Measurements from ENCODE around the gene IQSEC1. TPM values are rescaled to one million over a fixed set of nuclear protein-coding genes. Genes with fewer than 3 reads are reported as not detected.
A peak's percentile ranks its signal among the peaks of the same experiment; 100 is the strongest.
"Not testable (repeated sequence)": the region's sequence is repeated elsewhere in the genome, so short reads cannot be mapped to it uniquely, and the experiment has no call there.

Gene IQSEC1
- total RNA-seq, 1 experiment from 2014 or later, result 5.7 TPM

DNA sequence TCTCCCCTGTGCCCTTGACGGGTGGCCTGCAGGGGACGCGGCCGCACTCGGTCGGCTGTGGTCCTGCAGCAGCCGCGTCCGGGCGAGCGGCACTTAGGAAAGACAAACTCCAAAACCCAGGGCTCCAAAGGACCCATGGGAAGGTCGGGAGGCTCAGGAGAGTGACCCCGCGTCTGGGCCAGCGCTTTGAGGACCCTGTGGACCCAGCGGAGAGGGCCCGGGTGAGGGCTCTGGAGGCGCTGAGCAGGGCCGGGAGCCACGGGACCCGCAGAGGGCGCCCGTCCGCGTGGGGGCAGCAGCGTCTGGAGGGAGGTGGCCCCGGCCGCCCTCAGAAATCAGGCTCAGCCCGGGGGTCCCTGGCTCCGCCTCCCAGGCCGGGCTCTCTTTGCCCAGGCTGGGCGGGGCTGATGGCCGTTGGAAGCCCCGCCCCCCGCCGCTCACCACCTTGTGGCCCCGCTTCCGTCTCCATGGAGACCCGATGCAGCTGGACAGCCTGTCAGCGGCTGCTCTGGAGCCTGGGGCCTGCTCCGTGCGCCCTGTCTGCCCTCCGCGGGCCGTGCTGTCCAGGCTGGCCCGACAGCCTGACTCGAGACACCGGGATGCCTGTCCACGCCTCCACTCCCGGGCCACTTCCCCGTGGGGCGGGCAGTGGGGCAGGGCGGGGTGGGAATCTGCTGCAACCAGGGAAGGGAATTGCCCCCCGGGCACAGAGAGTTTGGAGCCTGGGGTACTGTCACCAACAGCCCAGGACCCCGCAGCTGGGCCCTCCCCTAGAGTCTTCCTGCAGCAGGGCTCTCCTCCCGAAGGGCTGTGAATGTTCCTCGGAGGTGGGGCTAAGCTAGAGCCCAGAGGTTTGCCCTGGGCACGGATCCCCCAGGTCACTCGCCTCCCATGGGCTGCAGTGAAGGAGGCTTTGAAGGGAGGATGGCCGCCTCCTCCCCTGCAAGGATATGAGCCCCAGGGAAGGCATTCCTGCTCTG is 197.1 kb downstream of the IQSEC1 start:
- no peak for DNase-seq (ENCODE audit: low spot score)

DNA sequence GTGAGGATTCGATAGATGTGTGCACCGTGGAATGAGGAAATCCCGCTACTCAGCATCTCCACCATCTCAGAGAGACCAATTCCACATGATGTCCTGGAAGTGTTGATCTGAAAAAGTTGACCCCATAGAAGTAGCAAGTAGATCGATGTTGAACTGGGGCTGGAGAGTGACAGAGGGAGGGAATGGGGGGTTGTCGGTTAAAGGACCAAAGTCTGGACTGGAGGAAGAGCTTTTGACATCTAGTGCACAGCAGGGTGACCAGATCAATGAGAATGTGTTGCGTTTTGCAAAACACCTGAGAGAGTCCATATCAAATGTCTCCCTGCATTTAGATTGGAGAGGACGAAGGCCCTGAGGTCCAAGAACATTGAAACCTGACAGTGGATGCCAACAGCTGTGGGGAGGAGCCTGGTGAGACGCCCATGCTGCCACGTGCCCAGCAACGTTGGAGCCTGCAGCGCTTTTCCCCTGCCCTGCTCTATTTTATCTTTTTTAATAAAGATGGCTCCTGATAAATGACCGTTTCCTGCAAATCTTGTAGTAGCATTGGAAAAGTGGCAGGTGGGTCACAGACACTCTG is 201.7 kb downstream of the IQSEC1 start:
- no peak for DNase-seq (ENCODE audit: low spot score)

DNA sequence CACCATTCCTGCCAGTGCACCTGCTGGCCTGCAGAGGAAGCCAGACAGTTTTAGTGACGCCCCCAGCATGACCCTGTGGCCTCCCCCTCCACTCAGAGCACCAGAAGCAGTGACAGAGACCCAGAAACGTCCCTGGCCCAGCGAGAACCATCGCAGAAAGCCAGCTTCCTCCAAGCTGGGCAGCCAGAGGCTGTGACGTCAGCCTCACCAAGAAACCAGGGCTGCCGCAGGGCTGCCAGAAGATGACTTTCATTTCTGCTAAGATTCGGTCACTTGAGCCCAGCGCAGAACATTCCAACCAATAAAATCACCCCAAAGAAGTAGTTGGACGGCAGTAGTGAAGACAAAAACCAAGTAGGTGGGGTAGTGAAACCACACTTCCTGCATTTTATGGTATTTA is 202.3 kb downstream of the IQSEC1 start:
- no peak for DNase-seq (ENCODE audit: low spot score)

DNA sequence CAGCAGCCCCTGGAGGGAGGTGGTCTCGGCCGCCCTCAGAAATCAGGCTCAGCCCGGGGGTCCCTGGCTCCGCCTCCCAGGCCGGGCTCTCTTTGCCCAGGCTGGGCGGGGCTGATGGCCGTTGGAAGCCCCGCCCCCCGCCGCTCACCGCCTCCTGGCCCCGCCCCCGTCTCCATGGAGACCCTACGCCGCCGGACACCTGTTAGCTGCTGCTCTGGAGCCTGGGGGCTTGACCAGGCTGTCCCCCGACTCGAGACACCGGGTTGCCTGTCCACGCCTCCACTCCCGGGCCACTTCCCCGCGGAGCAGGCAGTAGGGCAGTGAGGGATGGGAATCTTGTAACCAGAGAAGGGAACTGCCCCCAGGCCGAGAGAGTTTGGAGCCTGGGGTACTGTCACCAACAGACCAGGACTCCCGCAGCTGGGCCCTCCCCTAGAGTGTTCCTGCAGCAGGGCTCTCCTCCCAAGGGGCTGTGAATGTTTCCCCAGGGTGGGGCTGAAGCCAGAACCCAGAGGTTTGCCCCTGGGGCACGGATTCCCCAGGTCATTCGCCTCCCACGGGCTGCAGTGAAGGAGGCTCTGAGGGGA is 204.1 kb downstream of the IQSEC1 start:
- DNase-seq (ENCODE audit: low spot score), result no peak

DNA sequence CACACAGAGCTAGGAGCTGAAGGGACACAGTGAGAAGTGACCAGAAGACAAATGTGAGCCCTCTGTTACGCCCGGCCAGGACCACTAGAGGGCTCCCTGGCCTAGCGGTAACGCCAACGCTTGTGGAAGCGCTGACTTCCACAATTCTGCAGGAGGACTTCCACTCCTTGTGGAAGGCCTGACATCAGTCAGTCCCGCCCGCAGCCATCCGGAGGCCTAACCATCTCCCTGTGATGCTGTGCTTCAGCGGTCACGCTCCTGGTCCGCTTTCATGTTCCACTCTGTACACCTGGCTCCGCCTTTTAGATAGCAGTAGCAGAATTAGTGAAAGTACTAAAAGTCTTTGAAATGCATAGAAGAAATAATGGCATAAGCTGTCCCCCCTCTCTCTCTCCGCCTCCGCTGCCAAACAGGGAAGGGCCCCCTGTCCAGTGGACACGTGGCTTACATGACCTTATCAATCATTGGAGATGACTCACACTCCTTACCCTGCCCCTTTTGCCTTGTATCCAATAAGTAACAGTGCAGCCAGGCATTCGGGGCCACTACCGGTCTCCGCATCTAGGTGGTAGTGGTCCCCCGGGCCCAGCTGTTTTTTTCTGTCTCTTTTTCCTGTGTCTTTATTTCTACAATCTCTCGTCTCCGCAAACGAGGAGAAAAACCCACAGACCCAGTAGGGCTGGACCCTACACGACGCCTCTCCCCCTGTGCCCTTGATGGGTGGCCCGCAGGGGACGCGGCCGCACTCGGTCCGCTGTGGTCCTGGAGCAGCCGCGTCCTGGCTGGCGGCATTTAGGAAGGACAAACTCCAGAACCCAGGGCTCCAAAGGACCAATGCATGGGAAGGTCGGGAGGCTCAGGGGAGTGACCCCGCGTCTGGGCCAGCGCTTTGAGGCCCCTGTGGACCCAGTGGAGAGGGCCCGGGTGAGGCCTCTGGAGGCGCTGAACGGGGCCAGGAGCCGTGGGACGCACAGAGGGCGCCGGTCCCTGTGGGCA is 204.9 kb downstream of the IQSEC1 start:
- peak; percentile 79 for DNase-seq (ENCODE audit: low spot score)

DNA sequence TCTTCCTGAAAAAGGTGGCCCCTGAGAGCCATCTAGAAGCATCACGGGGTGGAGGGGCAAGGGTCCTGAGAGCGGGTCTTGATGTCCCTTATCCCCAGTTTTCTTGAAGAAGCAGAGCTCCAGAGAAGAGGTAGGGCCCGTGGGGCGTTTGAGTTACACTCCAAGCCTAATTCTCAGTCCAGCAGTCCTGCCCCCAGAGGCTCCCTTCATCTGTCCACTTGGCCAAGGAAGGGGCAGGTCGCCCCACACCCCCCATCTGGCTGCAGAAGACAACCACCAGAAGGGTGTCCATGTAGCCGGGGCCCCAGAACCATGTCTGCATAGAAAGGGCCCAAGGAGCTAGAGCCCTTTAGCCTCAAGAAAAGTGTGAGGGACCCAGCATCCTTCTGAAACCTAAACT is 206.4 kb downstream of the IQSEC1 start:
- DNase-seq (ENCODE audit: low spot score), result no peak

DNA sequence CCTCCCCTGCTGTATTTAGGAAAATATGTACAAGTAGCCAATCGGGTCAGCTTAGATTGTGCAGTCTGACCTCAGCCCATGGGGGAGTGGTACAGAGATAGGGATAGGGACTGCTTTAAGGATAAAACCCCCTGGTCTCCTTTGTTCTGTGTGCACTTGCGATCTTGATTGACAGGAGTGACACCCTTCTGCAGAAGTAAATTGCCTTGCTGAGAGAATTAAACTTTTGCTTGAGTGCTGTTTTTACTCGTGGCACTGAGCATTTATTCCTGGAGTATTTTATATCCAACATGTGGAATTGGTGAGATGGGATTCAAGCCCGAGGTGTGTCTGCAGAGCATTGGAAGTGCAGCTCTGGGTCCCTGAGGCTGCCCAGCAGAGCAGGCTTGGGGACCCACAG is 208.0 kb downstream of the IQSEC1 start:
- no peak for DNase-seq (ENCODE audit: low spot score)

DNA sequence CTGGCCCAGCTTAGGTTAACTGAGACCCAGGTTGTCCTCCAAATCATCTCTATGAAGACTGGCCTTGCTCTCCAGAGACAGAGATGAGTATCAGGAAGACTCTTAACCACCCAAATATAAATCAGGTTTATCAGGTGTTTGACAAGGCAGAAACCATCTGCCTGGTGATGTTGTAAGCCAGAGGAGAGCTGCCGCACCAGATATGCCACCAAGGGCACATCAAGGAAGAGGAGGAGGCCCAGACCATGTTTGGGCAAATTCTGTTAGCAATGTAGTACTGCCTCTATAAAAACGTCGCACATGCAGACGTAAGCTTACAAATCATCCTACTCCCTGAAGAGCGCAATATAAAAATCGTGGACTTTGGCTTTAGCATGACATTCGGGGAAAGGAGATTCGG is 210.8 kb downstream of the IQSEC1 start:
- no peak for DNase-seq (ENCODE audit: low spot score)

DNA sequence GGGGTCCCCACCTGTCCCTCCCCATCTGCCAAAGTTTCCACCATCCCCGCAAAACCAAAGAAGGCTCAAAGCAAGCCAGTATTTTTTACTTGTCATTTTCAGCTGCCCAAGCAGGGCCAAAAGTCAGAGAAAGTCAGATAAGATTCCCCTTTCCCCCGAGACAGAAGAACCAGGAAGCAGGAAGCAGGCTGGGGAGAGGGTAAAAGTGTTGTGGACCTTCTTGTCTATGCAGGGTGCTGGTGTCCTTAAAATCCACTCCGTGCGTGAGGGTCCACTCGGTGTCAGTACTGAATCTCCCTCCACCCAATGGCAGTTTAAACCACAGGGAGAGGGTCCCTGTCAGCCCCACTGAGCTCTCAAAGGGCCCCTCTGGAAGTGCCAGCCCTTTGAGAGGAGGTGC is 211.6 kb downstream of the IQSEC1 start:
- DNase-seq (ENCODE audit: low spot score), result no peak

DNA sequence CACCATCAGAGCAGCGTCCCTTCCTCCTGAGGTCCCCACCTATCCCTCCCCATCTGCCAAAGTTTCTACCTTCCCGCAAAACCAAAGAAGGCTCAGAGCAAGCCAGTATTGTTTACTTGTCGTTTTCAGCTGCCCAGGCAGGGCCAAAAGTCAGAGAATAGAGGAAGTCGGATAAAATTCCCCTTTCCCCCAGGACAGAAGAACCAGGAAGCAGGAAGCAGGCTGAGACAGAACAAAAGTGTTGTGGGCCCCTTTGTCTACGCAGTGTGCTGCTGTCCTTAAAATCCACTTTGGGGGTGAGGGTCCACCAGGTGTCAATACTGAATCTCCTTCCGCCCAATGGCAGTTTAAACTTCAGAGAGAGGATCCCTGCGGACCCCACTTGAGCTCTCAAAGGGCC is 213.4 kb downstream of the IQSEC1 start:
- DNase-seq (ENCODE audit: low spot score), result no peak

DNA sequence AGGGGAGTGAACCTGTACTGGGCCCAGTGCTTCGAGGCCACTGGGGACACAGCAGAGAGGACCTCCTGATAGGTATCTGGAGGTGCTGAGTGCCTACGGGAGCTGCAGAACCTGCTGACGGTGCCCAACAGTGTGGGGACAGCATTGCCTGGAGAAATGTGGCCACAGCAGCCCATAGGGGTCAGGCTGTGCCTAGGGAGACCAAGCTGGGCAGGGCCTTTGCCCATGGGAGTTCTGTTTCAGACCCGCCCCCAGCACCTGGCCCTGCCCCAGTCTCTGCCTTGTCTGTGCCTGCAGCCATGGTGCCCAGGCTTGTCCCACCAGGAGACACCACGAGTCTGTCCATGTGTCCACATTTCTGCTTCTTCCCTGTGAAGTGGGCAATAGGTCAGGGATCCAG is 216.6 kb downstream of the IQSEC1 start:
- DNase-seq (ENCODE audit: low spot score), result no peak

DNA sequence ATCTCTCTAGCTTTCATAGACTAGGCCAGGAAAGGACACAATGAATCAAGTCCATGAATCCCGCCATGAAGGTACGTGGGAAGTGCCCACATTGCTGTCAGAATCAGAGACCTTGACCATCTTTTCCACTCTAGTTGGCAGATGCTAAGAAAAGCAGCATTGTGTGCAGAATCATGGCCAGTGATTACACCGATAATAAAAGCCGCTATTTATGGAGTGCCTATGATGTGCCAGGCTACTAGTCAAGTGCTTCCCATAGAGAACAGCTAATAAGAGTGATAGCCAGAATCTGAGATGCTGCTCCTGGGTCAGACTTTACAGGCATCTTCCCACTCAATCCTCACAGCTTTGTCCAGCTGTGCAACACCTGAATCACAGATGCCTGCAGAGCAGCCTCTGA is 218.7 kb downstream of the IQSEC1 start:
- DNase-seq (ENCODE audit: low spot score), result no peak

DNA sequence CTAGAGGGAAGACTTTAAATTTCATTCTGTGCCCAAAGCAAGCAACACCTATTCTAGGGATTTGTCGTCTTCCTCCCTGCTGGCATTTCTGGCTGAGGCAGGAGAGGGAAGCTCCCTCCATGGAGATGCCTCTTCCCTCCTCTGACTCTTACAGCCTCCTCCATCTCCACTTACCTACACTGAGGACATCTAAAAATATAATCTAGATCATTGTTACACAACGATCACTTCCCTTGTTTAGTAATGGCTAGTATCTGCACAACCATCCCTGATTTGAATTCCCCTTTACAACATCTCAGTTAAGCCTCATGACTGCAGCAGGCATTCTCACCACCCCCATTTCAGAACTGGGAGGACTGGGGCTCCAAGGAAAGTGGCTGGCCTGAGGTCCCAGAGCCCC is 219.4 kb downstream of the IQSEC1 start:
- not testable (repeated sequence) for DNase-seq (ENCODE audit: low spot score)

DNA sequence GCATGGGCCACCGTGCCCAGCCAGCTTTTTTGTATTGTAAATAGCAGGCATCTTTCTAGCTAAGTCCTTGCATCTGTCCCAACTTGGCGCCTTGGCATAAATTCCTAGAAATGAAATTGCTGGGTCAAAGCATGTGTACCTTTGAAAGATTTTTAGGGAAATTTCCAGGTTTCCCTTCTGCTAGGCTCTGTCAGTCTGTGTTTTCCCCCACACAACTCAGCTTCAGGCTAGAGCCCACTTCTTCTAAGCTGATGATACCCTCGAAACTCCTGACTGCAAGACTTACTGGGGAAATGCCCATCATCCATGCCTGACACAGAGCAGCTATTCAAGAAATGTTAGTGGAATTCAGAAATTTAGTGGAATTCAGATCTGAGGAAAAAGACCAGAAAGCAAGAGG is 221.0 kb downstream of the IQSEC1 start:
- DNase-seq (ENCODE audit: low spot score), result no peak

Other genes with a start within 250 kb of the IQSEC1 start
- gene RPL32, start 231.9 kb downstream of the IQSEC1 start, total RNA-seq (2014; rRNA removed; shearing (Covaris generic)), result 1,359 and 1,427 TPM in 2 replicates

All from H4 (cell line).